ENCODE data around the gene ARHGEF10L.

Gene ARHGEF10L

GRCh38 chr1:17523321-17524041, 16.0 kb upstream of the ARHGEF10L start:
- DNase-seq, result no peak

- no peak for DNase-seq
Observed at GRCh38 chr1:17524645-17525044, 14.9 kb upstream of the ARHGEF10L start.

GRCh38 chr1:17525996-17526686, 13.4 kb upstream of the ARHGEF10L start:
- no peak for DNase-seq

GRCh38 chr1:17527036-17527914, 12.2 kb upstream of the ARHGEF10L start:
- peak; percentile 32 for DNase-seq

- no peak for DNase-seq
Observed at GRCh38 chr1:17529381-17529780, 10.1 kb upstream of the ARHGEF10L start.

GRCh38 chr1:17531343-17531681, 8.2 kb upstream of the ARHGEF10L start:
- DNase-seq, result no peak

- no peak for DNase-seq
Observed at GRCh38 chr1:17531682-17532487, 7.6 kb upstream of the ARHGEF10L start.

- DNase-seq, result no peak
Observed at GRCh38 chr1:17533201-17533600, 6.3 kb upstream of the ARHGEF10L start.

- no peak for DNase-seq
Observed at GRCh38 chr1:17535300-17535936, 4.1 kb upstream of the ARHGEF10L start.

GRCh38 chr1:17538010-17538409, 1.5 kb upstream of the ARHGEF10L start:
- DNase-seq, result no peak

- peak; percentile 87 for DNase-seq
Observed at GRCh38 chr1:17538428-17539117, 925 bp upstream of the ARHGEF10L start.

GRCh38 chr1:17539118-17539476, 401 bp upstream of the ARHGEF10L start:
- no peak for DNase-seq

GRCh38 chr1:17540255-17541001, 930 bp downstream of the ARHGEF10L start:
- peak; percentile 83 for DNase-seq

- no peak for DNase-seq
Observed at GRCh38 chr1:17542645-17543044, 3.1 kb downstream of the ARHGEF10L start.

- no peak for DNase-seq
Observed at GRCh38 chr1:17544776-17545350, 5.4 kb downstream of the ARHGEF10L start.

GRCh38 chr1:17545356-17545755, 5.9 kb downstream of the ARHGEF10L start:
- no peak for DNase-seq

- no peak for DNase-seq
Observed at GRCh38 chr1:17546946-17547670, 7.6 kb downstream of the ARHGEF10L start.

- DNase-seq, result no peak
Observed at GRCh38 chr1:17549384-17549783, 9.9 kb downstream of the ARHGEF10L start.

GRCh38 chr1:17550729-17551584, 11.5 kb downstream of the ARHGEF10L start:
- no peak for DNase-seq

Measured in retina (tissue), 1 donor.